ENCODE data around the gene LMO7.
"Not testable (repeated sequence)": the region's sequence is repeated elsewhere in the genome, so short reads cannot be mapped to it uniquely, and the experiment has no call there.

Gene LMO7

DNA sequence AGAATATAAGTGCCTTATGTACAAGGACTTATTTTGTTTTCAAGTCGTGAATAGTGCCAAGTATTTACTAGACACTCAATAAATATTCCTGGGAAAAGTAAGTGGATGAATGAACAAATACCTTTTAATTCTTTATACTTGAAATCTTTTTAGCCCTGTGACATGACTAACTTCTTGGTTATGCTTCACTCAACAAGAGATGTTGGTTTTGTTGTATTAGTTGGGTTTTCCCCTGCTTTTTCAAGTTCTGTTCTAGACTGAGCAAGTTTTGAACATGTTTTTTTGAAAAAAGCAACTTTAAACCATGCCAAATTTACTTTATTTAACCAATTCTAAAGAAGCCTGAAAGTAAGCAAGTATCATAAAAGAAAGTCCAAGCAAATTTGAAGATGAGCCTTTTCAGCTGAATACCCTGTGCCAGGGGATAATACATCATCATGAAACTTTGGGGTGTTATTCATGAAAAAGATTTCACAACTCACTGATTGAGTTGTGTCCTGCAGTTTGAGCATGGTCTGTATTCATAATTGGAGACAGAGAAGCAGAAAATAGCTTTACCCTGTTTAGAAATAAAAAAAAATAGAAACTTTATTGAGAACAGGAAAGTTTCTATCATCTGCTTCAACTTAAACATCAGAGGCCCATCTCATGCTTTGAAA is 11.1 kb downstream of the LMO7 start:
- DNase-seq (ENCODE audit: low read depth) = no peak

DNA sequence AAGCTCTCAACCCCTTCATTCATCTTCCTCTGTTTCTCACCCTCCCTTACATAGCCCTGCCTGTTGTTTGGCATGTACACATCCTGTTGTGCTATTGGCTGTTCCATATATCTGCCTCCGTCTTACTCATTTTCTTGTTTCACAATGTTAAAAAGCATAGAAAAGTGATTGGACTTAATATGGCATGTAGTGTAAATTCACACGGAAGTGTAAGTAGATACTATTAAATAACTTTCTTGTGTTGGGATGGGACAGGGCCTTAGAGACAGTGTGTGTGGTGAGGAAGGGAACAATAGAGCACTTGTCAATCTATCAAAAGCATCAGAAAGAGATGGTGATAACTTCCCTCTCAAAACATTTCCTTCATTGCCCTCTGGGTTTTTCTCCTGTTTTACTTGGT is 12.3 kb downstream of the LMO7 start:
- no peak for DNase-seq (ENCODE audit: low read depth)

DNA sequence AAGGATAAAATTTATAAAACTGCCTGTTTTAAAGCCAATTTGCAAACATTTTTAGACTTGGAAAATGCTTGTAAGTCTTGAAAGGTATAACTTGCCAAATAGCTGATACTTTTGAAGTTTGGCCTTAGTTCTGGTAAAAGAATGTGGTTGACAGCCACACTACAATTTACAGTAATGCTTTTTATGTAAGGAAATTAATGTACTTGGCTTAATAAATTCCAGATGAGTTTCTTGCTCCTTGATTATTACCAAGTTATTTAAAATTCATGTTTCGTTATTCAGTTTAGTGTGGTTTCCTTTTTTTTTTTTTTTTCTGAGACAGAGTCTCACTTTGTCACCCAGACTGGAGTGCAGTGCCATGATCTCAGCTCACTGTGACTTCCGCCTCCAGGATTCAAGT is 14.9 kb downstream of the LMO7 start:
- DNase-seq (ENCODE audit: low read depth) = no peak

DNA sequence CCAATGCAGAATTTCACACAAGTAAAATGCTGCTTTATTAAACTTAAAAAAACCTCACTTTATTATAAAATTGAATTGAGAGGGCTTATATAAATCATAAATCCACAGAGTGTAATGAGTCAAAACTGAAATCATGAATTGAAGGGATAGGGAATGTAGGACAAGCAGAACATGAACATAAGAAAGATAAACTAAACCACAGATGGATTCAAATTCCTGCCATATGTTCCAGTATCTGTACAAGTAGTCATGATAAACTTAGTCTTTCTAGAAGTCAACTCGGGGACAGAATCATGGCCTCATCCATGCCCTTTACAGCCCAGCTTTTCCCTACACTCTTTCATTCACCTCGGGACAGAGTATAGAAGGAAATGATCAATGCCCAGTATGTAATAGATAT is 16.6 kb downstream of the LMO7 start:
- no peak for DNase-seq (ENCODE audit: low read depth)

DNA sequence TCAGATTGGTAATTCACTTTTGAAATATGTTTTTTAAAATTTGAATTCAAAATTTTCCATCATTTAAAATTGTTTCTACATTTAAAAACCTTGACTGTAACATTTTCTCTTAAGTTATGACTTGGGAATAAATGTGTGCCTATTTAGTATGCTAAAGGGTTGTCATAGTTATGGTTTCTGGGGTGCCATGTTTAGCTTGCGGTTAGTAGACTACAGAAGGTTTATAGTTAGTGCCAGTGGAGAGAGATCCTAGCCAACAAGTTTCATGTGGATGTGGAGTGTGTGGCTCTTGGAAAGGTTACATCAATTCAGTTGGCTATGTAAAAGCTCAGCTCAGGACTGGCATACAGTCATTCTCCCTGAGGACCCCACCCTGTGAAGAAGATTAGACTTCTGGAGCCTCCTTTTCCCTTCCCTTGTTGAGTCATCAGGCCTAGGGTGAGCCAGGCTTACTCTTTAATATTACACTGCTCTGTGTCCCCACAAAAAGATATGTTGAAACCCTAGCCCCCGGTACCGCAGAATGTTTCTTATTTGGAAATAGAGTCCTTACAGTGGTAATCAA is 20.4 kb downstream of the LMO7 start:
- DNase-seq (ENCODE audit: low read depth) = no peak

DNA sequence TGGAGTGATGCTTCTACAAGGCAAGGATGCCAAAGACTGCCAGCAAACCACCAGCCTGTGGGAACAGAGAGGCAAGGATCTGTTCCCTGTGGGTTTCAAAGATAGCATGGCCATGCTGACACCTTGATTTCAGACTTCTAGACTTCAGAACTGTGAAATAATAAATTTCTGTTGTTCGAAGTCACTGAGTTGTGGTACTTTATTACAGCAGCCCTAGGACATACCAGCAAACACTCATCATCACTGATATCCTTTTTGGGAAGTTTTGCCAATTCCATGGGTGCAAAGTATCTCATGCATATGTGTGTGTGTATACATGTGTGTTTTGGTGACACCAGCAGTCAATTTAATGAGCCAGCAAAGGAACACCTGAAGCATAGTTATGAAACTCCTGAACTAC is 21.0 kb downstream of the LMO7 start:
- DNase-seq (ENCODE audit: low read depth) = no peak

DNA sequence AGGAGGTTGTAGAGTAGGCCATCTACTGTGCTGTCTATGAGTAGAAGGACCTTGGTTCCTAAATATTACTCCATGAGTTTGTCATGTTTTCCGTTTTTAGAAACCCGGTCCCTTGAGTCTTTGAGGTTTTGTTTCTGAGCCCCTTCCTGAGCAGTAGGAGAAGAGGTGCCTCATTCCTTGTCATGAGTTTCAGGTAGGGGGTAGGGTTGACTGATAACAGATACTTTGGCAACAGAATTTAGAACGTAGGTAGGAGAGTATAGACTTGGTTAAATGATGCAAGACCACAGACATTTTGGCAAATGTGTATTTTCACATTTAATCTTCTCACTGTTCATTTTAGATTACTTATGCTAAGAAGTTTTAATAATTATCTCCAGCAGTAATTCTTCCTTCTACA is 24.6 kb downstream of the LMO7 start:
- no peak for DNase-seq (ENCODE audit: low read depth)

DNA sequence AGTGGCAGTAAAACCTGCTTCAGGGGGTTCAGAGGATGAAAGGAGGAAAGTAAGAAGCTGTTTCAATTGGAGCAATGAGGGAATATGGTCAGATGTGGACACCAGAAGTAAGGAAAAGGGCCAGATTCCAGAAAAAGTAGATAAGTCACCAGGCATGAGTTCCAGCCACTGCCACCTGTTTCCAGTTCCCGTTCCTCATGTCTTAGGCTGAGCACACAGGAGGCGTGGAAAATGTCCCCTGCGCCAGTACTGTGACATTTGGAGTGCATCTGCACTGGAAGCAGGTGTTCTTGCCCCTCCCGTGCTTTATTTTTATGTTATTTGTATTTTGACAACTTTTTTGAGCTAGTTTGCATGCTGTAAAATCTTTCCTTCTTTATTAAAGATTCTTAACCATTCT is 25.3 kb downstream of the LMO7 start:
- no peak for DNase-seq (ENCODE audit: low read depth)

DNA sequence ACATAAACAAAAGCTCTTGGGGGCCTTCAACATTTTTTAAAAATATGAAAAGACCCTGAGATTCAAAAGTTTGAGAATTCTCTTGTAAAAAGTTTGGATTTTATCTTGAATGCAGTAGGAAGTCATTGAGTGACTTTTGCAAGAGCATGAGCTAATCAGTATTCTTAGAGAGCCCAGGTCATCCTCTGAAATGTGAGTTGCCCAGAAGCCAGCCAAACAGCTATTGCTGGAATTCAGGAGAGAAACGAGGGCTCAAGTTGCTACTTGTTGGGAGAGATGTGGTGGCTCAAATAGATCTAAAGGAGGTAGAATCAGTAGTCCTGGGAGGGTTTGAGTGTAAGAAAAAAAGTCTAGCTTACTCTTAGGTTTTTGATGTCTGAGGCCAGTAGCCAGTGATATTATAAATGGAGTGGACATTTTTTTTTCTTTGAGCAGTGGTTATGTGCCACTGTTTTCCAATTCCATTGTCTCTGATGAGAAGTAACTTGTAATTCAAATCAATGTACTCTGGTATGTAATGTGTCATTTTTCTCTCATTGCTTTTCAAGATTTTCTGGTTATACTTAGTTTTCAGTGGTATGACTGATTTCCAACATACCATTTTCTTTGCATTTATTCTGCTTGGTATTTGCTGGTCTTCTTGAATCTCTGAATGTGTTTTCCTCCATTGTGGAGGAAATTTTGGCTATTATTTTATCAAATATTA is 30.7 kb downstream of the LMO7 start:
- no peak for DNase-seq (ENCODE audit: low read depth)

DNA sequence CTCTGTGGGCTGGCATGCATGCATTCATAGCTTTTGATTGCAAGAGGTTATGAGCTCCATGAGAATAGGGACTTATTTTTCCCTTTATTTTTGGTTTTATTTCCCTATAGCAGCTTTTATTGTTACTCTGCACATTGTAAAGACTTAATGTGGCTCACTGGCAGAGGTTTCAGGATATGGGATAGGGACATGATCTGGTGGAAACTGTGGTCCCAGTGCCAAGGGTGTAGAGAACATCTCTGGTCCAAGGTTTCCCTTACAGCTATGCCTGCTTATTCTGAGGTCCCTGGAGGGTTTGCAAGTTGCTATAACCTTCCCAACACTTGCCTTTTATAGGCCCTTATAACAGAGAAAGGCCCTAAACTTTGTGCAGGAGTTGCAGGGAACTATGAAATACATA is 33.6 kb downstream of the LMO7 start:
- no peak for DNase-seq (ENCODE audit: low read depth)

DNA sequence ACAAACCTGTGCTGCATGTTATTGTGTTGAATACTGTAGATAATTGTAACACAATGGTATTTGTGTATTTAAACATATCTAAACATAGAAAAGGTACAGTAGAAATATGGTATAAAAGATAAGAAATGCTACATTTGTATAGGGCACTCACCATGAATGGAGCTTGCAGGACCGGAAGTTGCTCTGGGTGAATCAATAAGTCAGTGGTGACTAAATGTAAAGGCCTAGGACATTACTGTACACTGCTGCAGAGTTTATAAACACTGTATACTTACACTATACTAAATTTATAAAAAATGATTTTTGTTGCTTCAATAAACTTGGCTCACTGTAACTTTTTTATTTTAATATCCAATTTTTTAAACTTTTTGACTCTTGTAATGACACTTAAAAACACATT is 34.4 kb downstream of the LMO7 start:
- DNase-seq (ENCODE audit: low read depth) = no peak

DNA sequence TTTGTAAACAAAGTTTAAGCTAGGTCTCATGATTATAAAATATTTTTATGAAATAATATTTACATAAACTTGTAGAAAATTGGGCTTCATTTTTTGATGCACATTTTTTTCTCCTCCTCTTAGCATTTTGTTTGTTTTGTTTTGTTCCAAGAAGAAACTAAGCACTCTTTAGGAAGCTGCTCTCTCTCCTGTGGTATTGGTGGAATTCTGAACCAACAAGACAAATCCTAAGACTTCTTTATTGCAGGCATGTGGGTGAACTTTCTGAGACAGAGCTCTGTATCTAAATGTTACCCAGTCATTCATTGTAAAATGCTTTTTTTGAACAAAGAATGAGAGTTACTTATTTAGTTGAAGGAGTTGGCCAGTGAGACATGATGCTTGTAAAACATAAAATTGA is 39.3 kb downstream of the LMO7 start:
- DNase-seq (ENCODE audit: low read depth) = no peak

DNA sequence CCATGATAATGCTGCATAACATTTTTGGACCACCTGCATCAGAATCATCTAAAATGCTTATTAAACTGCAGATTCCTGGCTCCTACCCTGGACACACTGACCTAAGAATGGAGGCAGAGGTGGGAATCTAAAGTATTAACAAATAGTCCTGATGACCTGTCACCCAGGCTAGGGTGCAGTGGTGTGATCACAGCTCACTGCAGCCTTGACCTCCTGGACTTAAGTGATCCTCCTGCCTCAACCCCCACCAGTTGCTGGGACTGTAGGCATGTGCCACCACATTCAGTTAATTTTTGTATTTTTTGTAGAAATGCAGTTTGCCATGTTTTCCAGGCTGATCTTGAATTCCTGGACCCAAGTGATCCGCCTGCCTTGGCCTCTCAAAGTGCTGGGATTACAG is 43.3 kb downstream of the LMO7 start:
- no peak for DNase-seq (ENCODE audit: low read depth)

DNA sequence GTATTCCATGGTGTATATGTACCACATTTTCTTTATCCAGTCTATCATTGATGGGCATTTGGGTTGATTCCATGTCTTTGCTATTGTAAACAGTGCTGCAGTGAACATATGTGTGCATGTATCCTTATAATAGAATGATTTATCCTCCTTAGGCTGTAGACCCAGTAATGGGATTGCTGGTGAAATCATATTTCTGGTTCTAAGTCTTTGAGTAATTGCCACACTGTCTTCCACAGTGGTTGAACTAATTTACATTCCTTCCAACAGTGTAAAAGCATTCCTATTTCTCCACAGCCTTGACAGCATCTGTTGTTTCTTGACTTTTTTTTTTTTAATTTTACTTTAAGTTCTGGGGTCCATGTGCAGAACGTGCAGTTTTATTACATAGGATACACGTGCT is 44.1 kb downstream of the LMO7 start:
- not testable (repeated sequence) for DNase-seq (ENCODE audit: low read depth)

DNA sequence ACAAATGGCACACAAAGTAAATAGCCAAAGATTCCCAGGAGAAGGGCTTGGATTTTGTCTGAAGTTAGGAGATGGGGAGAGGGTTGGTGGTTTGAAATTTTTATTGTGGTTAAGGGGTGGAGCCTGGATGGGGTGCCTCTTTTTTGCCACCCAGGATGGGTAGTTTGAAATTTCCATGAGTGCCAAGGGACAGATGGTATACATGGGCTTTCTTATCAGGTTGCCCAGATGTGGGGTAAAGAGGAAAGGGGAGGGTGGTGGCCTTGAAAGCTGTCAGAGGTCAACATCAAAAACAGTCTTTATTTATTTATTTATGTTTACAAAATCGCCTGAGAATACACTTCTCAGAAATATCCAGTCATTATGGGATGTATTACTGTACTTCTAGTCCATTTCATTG is 46.2 kb downstream of the LMO7 start:
- DNase-seq (ENCODE audit: low read depth) = no peak

DNA sequence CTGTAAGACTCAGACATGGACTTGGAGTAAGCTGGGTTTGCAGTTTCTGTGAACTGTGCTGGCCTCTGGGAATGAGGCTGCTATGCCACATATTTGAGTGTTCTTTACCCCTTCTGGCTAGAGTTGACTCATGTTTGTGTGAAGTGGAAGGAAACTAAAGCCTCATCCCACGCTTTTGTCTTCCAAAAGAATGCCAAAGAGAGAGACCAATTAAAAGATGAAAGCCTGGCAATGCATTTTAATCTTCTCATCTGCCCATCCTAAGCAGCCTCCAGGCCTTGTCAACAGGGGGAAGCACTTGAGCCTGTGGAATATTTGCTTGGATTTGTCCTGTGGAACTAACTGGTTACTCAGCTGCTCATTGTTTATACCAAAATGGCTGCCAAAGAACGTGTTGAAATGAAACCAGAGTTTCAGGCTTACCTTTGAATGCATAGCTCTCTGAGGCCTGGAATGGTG is 49.1 kb downstream of the LMO7 start:
- peak; percentile 67 for DNase-seq (ENCODE audit: low read depth)

DNA sequence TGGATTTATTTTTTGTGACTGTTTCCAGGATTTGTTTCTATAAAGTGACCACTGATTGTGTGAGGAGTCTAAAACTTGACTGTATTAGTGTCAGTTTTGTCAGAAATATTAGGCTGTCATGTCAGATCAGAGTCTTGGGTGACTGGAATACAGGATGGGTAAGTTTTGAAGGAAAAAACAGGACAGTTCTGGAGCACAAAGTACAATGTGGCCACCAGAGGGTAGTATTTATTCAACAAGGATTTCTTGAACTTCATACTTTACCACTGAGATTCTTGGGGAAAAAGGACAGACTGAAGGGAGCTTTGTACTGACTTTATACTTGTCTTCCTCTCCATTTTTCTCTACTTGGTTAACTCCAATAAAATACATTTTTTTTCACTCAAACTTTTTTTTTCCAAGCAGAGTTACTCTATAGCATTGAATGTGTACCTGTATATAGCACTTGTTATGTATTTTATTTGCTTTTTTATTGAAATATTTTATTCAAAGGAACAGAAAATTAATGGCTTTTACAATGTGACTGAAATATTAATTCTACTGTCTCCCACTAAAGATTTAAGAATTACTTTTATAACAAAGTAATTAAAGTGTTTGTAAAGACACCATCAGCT is 51.1 kb downstream of the LMO7 start:
- DNase-seq (ENCODE audit: low read depth) = no peak

DNA sequence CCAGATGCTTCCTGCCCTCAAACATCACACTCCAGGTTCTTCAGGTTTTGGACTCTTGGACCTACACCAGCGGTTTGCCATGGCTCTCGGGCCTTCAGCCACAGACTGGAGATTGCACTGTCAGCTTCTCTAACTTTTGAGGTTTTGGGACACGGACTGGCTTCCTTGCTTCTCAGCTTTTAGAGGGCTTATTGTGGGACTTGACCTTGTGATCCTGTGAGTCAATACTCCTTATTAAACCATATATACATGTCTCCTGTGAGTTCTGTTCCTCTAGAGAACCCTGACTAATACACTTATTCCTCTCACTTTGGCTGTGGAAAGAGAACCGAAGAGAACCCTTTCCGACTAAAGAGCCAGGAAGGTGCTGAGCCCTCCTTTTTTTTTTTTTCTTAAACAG is 53.6 kb downstream of the LMO7 start:
- DNase-seq (ENCODE audit: low read depth) = no peak

DNA sequence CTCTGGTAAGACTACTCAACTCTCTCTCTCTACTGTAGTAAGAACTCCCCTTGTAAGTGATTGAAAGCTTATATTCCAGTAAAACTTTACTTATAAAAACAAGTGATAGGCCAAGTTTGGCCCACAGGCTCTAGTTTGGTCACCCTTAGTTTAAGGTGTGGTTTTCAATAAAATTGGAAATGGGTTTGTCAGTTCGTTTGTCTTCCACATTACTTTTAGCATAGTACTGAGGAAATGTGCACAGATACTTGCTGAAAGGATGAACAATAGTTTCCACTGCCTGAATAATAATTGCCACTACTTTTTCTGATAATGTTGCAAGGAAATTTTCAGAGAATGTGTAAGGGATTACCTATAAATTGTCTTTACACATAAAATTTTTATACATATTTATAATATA is 54.5 kb downstream of the LMO7 start:
- DNase-seq (ENCODE audit: low read depth) = no peak

DNA sequence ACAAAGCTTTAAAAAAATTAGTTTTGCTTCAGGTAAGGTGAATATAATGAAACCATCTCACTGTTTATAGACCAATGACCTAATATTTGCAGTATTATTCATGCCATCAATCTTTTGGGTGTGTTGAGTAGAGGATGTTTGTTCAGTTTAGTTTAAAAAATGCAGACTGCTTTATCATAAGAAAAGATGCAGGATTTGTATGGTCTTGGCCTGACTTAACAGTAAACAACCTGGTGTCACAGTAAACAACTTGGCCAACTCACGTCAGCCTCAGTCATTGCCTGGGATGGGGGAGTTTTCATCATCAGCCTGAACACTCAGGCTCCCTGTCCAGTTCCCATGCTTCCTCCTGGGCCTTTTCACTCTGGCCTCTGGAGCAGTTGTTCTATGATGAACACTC is 55.1 kb downstream of the LMO7 start:
- DNase-seq (ENCODE audit: low read depth) = no peak

DNA sequence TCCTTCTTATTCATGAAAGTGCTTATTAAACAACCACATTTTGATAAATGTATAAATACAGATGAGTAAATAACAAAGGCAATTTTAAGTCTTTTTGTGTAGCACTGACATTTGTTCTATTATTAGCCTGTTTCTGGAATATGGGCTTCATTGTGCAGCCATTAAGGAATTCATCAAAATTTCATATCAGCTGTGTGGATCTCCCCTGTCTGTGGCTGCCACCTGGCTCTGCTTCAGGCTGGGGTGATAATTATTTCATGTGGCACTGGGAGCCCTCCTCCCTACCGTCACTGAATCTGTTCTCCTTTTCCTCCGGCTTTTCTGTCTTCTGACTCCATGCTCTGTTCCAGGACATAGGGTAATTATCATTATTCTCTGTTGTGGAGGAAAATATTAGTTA is 57.1 kb downstream of the LMO7 start:
- DNase-seq (ENCODE audit: low read depth) = no peak

DNA sequence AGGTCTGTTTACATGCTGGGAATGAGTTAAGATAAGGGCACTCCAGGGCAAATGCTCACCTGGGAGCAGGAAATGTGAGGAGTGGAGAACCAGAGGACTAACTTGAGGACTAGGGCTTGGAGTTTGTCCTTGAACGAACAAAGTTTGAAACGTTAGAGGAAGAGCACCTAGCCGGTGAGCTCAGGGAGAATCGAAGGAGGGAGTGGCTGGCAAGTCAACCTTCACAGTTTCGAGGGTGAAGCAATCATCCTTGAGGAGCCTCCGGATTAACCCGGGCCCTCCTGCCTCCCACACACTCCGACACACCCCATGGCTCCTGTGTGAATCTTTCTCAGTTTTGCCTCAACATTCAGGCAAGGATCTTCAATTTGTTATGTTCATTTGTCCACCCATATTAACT is 58.6 kb downstream of the LMO7 start:
- DNase-seq (ENCODE audit: low read depth) = no peak

DNA sequence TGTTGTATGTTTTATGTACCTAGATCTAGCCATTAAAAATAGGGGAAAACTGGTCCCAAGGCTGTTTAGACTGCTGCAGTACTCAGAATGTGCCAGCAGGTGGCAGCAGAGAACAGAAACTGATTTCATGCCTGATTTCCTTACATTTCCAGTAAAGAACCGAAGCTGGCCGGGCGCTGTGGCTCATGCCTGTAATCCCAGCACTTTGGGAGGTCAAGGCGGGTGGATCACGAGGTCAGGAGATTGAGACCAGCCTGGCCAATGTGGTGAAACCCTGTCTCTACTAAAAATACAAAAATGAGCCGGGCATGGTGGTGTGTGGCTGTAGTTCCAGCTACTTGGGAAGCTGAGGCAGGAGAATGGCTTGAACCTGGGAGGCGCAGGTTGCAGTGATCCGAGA is 59.8 kb downstream of the LMO7 start:
- not testable (repeated sequence) for DNase-seq (ENCODE audit: low read depth)
